BLaER1 treated with 17β-estradiol and CSF1 and Interleukin-3, amounts not matched to agents 10 nM and 100 nM (cell line): ENCODE measurements around the gene NEUROG1.

Experiments used
- H3K27ac ChIP-seq, 11 experiments: shearing (Covaris generic); formaldehyde crosslinking; 2 replicates each; pipeline ENCODE4 v1.8.1; 2022
- H3K27me3 ChIP-seq, 11 experiments: shearing (Covaris generic); formaldehyde crosslinking; 2 replicates each; pipeline ENCODE4 v1.8.1; 2022
- H3K36me3 ChIP-seq, 11 experiments: shearing (Covaris generic); formaldehyde crosslinking; 2 replicates each; pipeline ENCODE4 v1.8.1; 2022
- H3K4me1 ChIP-seq, 10 experiments: shearing (Covaris generic); formaldehyde crosslinking; 2 replicates each; pipeline ENCODE4 v1.8.1; 2022
- H3K4me2 ChIP-seq, 11 experiments: shearing (Covaris generic); formaldehyde crosslinking; 2 replicates each; pipeline ENCODE4 v1.8.1; 2022
- H3K4me3 ChIP-seq, 10 experiments: shearing (Covaris generic); formaldehyde crosslinking; 2 replicates each; pipeline ENCODE4 v1.8.1; 2022
- H3K9ac ChIP-seq, 11 experiments: shearing (Covaris generic); formaldehyde crosslinking; 2 replicates each; pipeline ENCODE4 v1.8.1; 2022
- H3K9me3 ChIP-seq, 11 experiments: shearing (Covaris generic); formaldehyde crosslinking; replicated peaks in 1 of 11; 2 replicates each; pipeline ENCODE4 v1.8.1; 2022
- H4K20me1 ChIP-seq, 11 experiments: shearing (Covaris generic); formaldehyde crosslinking; 2 replicates each; pipeline ENCODE4 v1.8.1; 2022
- Cebpa-rat ChIP-seq, 11 experiments: shearing (Covaris generic); IDR thresholded peaks; 2 replicates each; pipeline ENCODE4 v1.8.1; 2022

The NEUROG1 gene

DNA sequence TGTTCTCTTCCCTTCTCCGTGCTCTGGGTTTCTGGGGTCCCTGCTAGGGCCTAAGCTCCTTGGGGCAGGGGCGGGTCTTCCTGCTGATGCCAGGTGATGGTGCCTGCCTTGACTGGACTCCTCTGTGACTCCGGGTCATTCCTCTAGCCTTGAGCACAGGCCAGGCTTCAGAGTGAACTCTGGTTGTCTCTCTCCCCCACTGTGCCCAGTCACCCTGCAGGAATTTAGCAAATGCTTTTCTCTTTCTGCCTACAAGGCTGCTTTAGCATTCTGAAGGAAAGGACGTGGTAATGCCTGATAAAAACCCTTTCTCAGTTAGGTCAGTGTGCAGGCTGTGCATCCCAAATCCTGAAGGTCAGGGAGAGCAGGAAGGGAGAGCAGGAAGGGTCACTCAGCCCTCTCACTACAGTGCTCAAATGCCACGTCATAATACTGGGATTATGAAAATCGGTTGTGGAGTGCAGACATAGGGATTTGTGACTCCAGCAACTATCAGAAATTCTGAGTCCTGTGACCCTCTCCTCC, 40.4 kb upstream of the NEUROG1 start:
- TF ChIP-seq Cebpa-rat (IDR thresholded peaks at IDR 0.05) = no peak
- peaks cover 0 to 29% (median 16%) of the 10 kb centered on the region in 11 experiments; a peak in 15 of 22 replicates for H3K27me3 ChIP-seq
- H3K9me3 ChIP-seq = peaks cover 0 to 31% (median 6%) of the 10 kb centered on the region in 11 experiments; a peak in 10 of 22 replicates
- peaks cover 22 to 40% (median 30%) of the 10 kb centered on the region in 10 experiments for H3K4me1 ChIP-seq
- H3K4me3 ChIP-seq = no peak overlapping the region
- H4K20me1 ChIP-seq = peaks cover 0 to 5% (median 0%) of the 10 kb centered on the region in 11 experiments; a peak in 1 of 22 replicates
- H3K9ac ChIP-seq = no peak overlapping the region
- H3K36me3 ChIP-seq = no peaks in the 10 kb centered on the region
- no peak overlapping the region for H3K27ac ChIP-seq
- H3K4me2 ChIP-seq = no peak overlapping the region

DNA sequence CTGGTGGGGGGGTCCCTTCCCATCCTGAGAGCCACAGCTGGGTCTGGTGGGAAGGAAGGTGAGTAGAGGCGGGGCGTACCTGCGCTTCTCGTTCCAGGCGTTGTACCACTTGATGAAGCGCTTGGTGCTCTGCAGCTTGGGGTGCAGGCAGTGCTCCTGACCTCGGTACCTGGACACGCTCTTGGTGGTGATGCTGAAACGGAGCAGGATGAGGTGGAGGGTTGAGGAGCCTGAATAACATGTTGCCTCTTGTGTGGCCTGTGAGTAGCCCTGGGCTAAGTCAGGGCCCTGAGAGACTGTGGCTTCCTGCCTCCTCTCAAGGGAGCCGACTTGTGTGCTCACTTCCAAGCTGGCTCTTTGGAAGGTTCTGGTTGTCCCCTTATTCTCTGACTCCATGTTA, 38.7 kb upstream of the NEUROG1 start:
- Histone ChIP-seq H3K27me3 (peaks cover 0 to 27% (median 16%) of the 10 kb centered on the region in 11 experiments; a peak in 15 of 22 replicates), H3K4me3 (no peak overlapping the region), H3K9ac (peak overlapping the region in 1 of 11 experiments; percentile 23; a peak in 2 of 22 replicates), H3K27ac (no peak overlapping the region), H3K9me3 (peaks cover 0 to 23% (median 6%) of the 10 kb centered on the region in 11 experiments; a peak in 10 of 22 replicates), H3K4me2 (peak overlapping the region; percentile 30 to 77 (median 60); a peak in 21 of 22 replicates), H4K20me1 (peaks cover 0 to 5% (median 0%) of the 10 kb centered on the region in 11 experiments; a peak in 1 of 22 replicates), H3K4me1 (peaks cover 22 to 54% (median 35%) of the 10 kb centered on the region in 10 experiments), H3K36me3 (no peaks in the 10 kb centered on the region)
- no peak for TF ChIP-seq Cebpa-rat (IDR thresholded peaks at IDR 0.05)

GRCh38 chr5:135571902-135572301, 36.1 kb upstream of the NEUROG1 start:
- Histone ChIP-seq H3K4me2 (peak overlapping the region; percentile 13 to 77 (median 48)), H3K4me1 (peaks cover 33 to 66% (median 47%) of the 10 kb centered on the region in 10 experiments), H3K9me3 (no peaks in the 10 kb centered on the region), H3K27ac (no peak overlapping the region), H3K9ac (no peak overlapping the region), H3K36me3 (no peaks in the 10 kb centered on the region), H3K27me3 (peaks cover 0 to 3% (median 0%) of the 10 kb centered on the region in 11 experiments; a peak in 1 of 22 replicates), H4K20me1 (peaks cover 0 to 5% (median 0%) of the 10 kb centered on the region in 11 experiments; a peak in 1 of 22 replicates), H3K4me3 (no peak overlapping the region)
- TF ChIP-seq Cebpa-rat (IDR thresholded peaks at IDR 0.05) = no peak

- peak overlapping the region in 7 of 11 experiments; percentile 26 to 77 (median 62); a peak in 11 of 22 replicates for H3K4me2 ChIP-seq
- H3K9me3 ChIP-seq = no peaks in the 10 kb centered on the region
- no peak for TF ChIP-seq Cebpa-rat (IDR thresholded peaks at IDR 0.05)
- no peak overlapping the region for H3K9ac ChIP-seq
- H3K27ac ChIP-seq = no peak overlapping the region
- H3K4me1 ChIP-seq = peaks cover 33 to 66% (median 47%) of the 10 kb centered on the region in 10 experiments
- no peak overlapping the region for H3K4me3 ChIP-seq
- H3K36me3 ChIP-seq = no peaks in the 10 kb centered on the region
- H3K27me3 ChIP-seq = 0 out of 22 replicates have a peak, but pooled peaks cover 0 to 2% (median 0%) of the 10 kb centered on the region in 11 experiments
- peaks cover 0 to 5% (median 0%) of the 10 kb centered on the region in 11 experiments; a peak in 1 of 22 replicates for H4K20me1 ChIP-seq
Observed at GRCh38 chr5:135571066-135571609, 35.4 kb upstream of the NEUROG1 start.

DNA sequence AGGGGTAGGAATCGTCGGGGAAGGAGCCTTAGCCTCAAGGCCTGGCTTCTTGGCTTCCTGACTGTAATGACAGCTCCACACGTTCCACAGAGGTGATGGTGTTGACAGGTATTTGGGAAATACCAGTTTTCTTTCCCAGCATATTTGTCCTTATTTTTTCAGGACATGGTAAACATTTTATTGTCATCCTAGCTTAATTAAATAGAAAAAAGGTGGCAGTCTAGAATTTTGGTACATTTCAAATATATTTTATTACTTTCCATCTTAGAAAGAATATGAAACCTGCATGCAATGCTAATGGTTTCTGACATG, 34.6 kb upstream of the NEUROG1 start:
- Histone ChIP-seq H3K4me2 (peak overlapping the region in 2 of 11 experiments; percentile 73 to 77; a peak in 4 of 22 replicates), H3K27ac (no peak overlapping the region), H3K4me3 (no peak overlapping the region), H3K9me3 (no peaks in the 10 kb centered on the region), H3K36me3 (no peaks in the 10 kb centered on the region), H3K27me3 (no peaks in the 10 kb centered on the region), H4K20me1 (peaks cover 0 to 5% (median 0%) of the 10 kb centered on the region in 11 experiments; a peak in 1 of 22 replicates), H3K4me1 (peaks cover 33 to 66% (median 47%) of the 10 kb centered on the region in 10 experiments), H3K9ac (no peak overlapping the region)
- no peak for TF ChIP-seq Cebpa-rat (IDR thresholded peaks at IDR 0.05)

- H3K9ac ChIP-seq = no peak overlapping the region
- H4K20me1 ChIP-seq = peaks cover 0 to 5% (median 0%) of the 10 kb centered on the region in 11 experiments; a peak in 1 of 22 replicates
- no peak for TF ChIP-seq Cebpa-rat (IDR thresholded peaks at IDR 0.05)
- H3K27me3 ChIP-seq = no peaks in the 10 kb centered on the region
- no peak overlapping the region for H3K4me3 ChIP-seq
- H3K27ac ChIP-seq = peak overlapping the region in 1 of 11 experiments; percentile 18; a peak in 1 of 22 replicates
- no peaks in the 10 kb centered on the region for H3K9me3 ChIP-seq
- no peaks in the 10 kb centered on the region for H3K36me3 ChIP-seq
- H3K4me1 ChIP-seq = peaks cover 30 to 66% (median 44%) of the 10 kb centered on the region in 10 experiments
- peak overlapping the region in 5 of 11 experiments; percentile 32 to 77 (median 50); a peak in 6 of 22 replicates for H3K4me2 ChIP-seq
Observed at GRCh38 chr5:135569755-135570452, 34.1 kb upstream of the NEUROG1 start.

- Histone ChIP-seq H4K20me1 (no peaks in the 10 kb centered on the region; a peak in 1 of 22 replicates), H3K4me3 (no peak overlapping the region), H3K27ac (no peak overlapping the region; a peak in 1 of 22 replicates), H3K4me1 (peaks cover 21 to 57% (median 35%) of the 10 kb centered on the region in 10 experiments), H3K9ac (no peak overlapping the region), H3K27me3 (no peaks in the 10 kb centered on the region), H3K36me3 (no peaks in the 10 kb centered on the region), H3K4me2 (peak overlapping the region in 10 of 11 experiments; percentile 17 to 65 (median 42); a peak in 18 of 22 replicates), H3K9me3 (no peaks in the 10 kb centered on the region)
- no peak for TF ChIP-seq Cebpa-rat (IDR thresholded peaks at IDR 0.05)
Observed at GRCh38 chr5:135568923-135569360, 33.2 kb upstream of the NEUROG1 start.

- Histone ChIP-seq H3K27ac (no peak overlapping the region), H3K4me1 (peaks cover 21 to 50% (median 32%) of the 10 kb centered on the region in 10 experiments), H3K9ac (no peak overlapping the region), H3K9me3 (no peaks in the 10 kb centered on the region), H3K36me3 (no peaks in the 10 kb centered on the region), H3K4me2 (peak overlapping the region in 6 of 11 experiments; percentile 32 to 65 (median 47); a peak in 7 of 22 replicates), H4K20me1 (no peaks in the 10 kb centered on the region; a peak in 1 of 22 replicates), H3K27me3 (no peaks in the 10 kb centered on the region), H3K4me3 (no peak overlapping the region)
- no peak for TF ChIP-seq Cebpa-rat (IDR thresholded peaks at IDR 0.05)
Observed at GRCh38 chr5:135568246-135568645, 32.5 kb upstream of the NEUROG1 start.

GRCh38 chr5:135567661-135568060, 31.9 kb upstream of the NEUROG1 start:
- no peak overlapping the region for H3K4me3 ChIP-seq
- no peak overlapping the region for H3K4me2 ChIP-seq
- H3K9ac ChIP-seq = no peak overlapping the region
- no peaks in the 10 kb centered on the region for H3K9me3 ChIP-seq
- no peaks in the 10 kb centered on the region; a peak in 1 of 22 replicates for H4K20me1 ChIP-seq
- TF ChIP-seq Cebpa-rat (IDR thresholded peaks at IDR 0.05) = no peak
- H3K27ac ChIP-seq = no peak overlapping the region
- no peaks in the 10 kb centered on the region for H3K27me3 ChIP-seq
- H3K4me1 ChIP-seq = peaks cover 20 to 44% (median 28%) of the 10 kb centered on the region in 10 experiments
- no peaks in the 10 kb centered on the region for H3K36me3 ChIP-seq
